LNCaP clone FGC (cell line): ENCODE results near the gene PRKAR1B.

ENCODE experiments used
- DNase-seq: peaks from one replicate; pipeline ENCODE4 v3.0.0-alpha.2; 2011; ENCODE audit warnings: low read depth
- H3K4me3 ChIP-seq: 2 replicates; pipeline ENCODE4 v1.5.1; 2011; ENCODE audit warnings: mild to moderate bottlenecking, low read depth, low read length, control low read depth
- TF ChIP-seq, protein P1 (sequence below): IDR thresholded peaks from 2 replicates; pipeline ENCODE4 v1.5.1; 2012; ENCODE audit warnings: mild to moderate bottlenecking; ENCODE audit not compliant: control insufficient read depth, insufficient read depth; ENCODE audit errors: extremely low read depth

Gene PRKAR1B

DNA sequence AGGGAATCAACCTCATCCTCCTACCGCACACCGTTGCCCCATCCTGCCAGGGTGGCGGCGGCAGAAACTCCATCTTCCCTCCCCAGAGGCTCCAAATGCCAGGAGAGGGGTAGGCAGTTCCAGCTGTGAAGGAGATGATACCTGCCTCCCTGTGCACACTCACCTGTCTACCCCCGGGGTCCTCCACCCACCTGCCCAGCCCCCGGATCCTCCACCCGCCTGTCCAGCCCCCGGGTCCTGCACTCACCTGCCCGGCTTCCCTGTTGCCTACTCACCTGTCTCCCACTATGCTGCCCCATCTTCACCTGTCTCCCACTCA, 14.0 kb downstream of the PRKAR1B start:
- TF ChIP-seq, protein P1, sequence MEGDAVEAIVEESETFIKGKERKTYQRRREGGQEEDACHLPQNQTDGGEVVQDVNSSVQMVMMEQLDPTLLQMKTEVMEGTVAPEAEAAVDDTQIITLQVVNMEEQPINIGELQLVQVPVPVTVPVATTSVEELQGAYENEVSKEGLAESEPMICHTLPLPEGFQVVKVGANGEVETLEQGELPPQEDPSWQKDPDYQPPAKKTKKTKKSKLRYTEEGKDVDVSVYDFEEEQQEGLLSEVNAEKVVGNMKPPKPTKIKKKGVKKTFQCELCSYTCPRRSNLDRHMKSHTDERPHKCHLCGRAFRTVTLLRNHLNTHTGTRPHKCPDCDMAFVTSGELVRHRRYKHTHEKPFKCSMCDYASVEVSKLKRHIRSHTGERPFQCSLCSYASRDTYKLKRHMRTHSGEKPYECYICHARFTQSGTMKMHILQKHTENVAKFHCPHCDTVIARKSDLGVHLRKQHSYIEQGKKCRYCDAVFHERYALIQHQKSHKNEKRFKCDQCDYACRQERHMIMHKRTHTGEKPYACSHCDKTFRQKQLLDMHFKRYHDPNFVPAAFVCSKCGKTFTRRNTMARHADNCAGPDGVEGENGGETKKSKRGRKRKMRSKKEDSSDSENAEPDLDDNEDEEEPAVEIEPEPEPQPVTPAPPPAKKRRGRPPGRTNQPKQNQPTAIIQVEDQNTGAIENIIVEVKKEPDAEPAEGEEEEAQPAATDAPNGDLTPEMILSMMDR: no peak
- DNase-seq: no peak
- no peak overlapping the region for H3K4me3 ChIP-seq

DNA sequence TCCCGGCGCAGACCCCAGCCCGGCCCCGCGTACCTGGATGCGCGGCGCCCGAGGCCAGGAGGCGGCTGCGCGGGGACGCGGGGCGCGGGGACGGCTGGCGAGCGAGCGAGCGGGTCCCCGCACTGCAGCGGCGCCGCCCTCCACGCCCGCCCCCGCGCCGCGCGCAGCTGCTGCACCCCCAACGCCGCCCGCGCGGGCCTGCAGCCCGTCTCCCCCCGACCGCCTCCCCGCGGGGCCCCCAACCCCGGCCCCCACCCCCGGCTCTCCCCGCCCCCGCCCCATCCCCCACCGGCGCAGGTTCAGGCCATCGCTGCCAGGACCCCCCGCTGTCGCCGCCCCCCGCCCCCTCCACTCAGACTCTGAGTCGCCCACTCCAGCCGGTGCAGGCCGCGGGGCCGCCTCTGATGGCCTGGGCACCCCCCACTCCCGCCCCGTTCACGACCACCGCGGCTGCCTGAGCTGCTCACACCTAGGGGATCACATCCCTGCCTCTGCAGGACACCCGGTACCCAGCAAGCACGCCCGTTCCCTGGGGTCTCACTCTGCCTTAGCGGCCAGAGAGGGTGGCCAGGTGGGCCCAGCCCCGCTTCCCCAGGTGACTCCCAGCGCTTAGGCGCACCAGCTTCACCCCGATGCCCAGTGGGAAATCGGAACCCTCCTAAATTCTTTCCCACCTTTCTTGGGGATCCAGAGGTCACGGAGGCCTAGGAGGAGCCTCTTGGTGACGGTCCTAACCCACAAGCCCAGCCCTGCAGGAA, 14.5 kb downstream of the PRKAR1B start:
- no peak for DNase-seq
- H3K4me3 ChIP-seq: no peak overlapping the region
- TF ChIP-seq, protein P1: no peak

DNA sequence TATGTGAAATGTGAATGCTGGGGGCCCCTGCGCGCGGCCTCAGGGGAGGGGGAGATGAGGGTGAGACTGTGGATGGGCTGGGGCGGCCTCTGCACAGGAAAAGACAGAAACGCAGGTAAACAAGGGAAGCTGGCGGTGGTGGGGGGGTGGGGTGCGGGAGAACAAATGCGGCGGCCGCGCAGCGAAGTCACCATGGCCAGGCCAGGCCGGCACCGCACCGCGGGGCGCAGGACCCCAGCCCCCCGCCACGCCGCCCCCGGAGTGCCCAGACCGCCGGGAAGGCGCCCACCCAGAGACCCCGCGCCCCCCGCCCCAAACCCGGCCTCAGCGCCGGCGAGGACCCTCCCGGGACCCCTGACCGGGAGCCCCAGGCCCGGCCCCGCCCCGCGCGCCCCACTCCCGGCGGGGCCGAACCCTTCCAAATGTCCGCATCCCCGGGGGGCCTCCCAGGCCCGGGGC, 15.1 kb downstream of the PRKAR1B start:
- no peak for DNase-seq
- H3K4me3 ChIP-seq: no peak overlapping the region
- TF ChIP-seq, protein P1: no peak

DNA sequence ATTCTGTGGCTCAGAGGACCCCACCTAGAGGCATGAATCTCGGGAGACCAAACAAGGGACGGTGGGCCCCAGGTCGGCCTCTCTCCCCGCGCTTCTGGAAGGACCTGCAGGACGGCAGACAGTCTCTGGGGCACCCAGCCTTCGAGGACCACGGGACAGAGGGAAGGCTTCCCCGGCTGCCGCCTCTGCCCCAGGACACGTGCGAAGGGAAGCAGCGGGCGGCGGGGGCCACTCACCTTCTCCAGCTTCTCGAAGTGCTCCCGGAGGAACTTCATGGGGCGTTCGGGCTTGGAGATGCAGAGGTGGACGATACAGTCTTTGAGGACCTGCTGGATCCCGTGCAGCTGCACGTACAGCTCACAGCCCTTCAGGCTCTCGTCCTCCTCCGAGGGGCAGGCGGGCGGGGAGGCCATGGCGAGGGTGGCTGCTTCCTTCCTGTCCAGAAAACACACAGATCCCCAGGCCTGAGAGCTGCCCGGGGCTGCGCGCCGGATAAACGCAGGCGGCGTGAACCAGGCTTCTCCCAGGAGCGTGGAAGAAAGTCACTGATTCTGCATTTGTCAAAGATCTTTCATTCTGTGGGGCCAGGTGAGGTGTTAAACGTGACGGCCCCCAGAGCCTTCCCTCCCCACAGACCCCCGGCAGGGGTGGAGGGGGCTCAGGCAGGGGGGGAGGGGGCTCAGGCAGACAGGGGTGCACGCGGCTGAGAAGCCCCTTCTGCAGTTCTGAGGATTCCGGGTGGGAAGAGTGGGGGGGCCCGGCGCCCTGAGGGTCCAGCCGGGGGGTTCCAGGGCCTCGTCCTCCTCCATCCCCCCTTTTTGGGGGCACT, 15.8 kb downstream of the PRKAR1B start:
- no peak overlapping the region for H3K4me3 ChIP-seq
- DNase-seq: no peak
- TF ChIP-seq, protein P1: no peak

DNA sequence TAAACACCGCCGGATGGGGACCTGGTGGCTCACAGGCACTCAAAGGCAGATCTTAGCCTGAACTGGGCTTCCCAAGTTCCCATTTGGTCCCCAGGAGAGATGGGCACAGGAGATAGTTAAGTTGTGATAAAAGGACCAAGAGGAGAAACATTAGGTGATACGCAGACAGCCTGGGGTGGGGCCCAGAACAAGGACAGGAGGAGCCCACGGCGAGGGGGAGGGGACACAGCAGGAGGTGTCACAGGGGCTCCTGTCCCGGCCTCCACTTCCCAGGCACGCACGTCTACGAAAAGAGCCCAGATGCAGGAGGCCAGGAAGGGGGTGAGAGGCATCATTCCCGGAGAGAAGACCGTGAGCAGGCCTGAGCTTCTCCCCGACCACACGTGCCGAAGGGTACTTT, 16.9 kb downstream of the PRKAR1B start:
- TF ChIP-seq, protein P1: no peak
- no peak overlapping the region for H3K4me3 ChIP-seq
- no peak for DNase-seq

DNA sequence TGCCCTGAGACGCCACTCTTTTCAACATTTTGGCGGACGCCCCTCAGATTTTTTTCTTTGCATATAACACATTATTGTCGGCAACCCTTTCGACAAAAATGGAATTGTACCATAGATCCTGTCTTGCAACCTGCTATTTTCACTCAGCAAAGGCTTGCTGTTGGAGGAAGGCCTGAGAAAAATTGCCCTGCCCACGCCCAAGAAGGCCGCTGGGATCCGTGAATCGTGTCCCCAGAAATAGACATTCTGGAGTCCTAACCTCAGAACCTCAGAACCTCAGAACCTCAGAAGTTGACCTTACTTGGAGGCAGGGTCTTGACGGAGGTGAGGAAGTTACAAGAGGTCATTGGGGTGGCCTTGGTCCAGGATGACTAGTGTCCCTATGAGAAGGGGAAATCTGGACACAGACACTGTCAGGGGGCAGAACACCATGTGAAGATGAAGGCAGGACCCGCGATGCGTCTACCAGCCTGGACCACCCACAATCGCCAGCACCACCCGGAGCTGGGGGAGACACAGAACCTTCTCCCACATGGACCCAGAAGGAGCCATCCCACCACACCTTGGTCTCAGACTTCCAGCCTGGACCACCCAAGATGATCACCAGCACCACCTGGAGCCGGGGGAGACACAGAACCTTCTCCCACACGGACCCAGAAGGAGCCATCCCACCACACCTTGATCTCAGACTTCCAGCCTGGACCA, 19.6 kb downstream of the PRKAR1B start:
- DNase-seq: no peak
- TF ChIP-seq, protein P1: no peak
- H3K4me3 ChIP-seq: no peak overlapping the region
